Prostate gland (tissue), 2 donors: ENCODE data around the gene APOA5.

Experiments
- CTCF ChIP-seq, 4 experiments: fragments of 200-600 bp in 2 of 4; fragments of 450-650 bp in 2 of 4; sonication (generic) in 2 of 4; IDR thresholded peaks; 1 replicate in 3 of 4; 2 replicates in 1 of 4; pipeline ENCODE4 v1.5.1; 2016 to 2019; ENCODE audit warnings: antibody characterized with exemption in 4 of 4, mild to moderate bottlenecking in 2 of 4, moderate library complexity in 2 of 4
- POLR2A ChIP-seq: fragments of 450-650 bp; IDR thresholded peaks from one replicate; pipeline ENCODE4 v1.6.1; 2016; ENCODE audit warnings: antibody characterized with exemption, mild to moderate bottlenecking
- POLR2AphosphoS5 ChIP-seq: sonication (generic); formaldehyde crosslinking; IDR thresholded peaks from one replicate; pipeline ENCODE4 v1.6.1; 2017; ENCODE audit warnings: antibody characterized with exemption

GRCh38 chr11:116791813-116792143, at the start of gene APOA5:
- no peak for TF ChIP-seq CTCF (IDR thresholded peaks at IDR 0.05)
- TF ChIP-seq POLR2AphosphoS5, result no peak
- no peak for TF ChIP-seq POLR2A
